Measurements from ENCODE around the gene ZNF385B. TPM values are rescaled to one million over a fixed set of nuclear protein-coding genes. Genes with fewer than 3 reads are reported as not detected.

The ZNF385B gene
- polyA plus RNA-seq, 3 donors from 2014 or later: not detected

- Mint-ChIP-seq H3K4me1 (no peaks in the 10 kb centered on the region), H3K27me3 (ENCODE audit: low read depth in 3 of 3) (no peaks in the 10 kb centered on the region), H3K36me3 (no peaks in the 10 kb centered on the region), H3K27ac (no peak overlapping the region), H3K4me3 (no peak overlapping the region), H3K9me3 (no peaks in the 10 kb centered on the region)
- no peak for DNase-seq
These were observed 265.4 kb downstream of the ZNF385B start for GRCh38 chr2:179596018-179596417.

- H3K9me3 Mint-ChIP-seq: no peaks in the 10 kb centered on the region
- H3K27me3 Mint-ChIP-seq (ENCODE audit: low read depth in 3 of 3): peaks cover 0 to 2% (median 0%) of the 10 kb centered on the region in 3 donors
- H3K4me1 Mint-ChIP-seq: no peaks in the 10 kb centered on the region
- no peak overlapping the region for H3K27ac Mint-ChIP-seq
- H3K4me3 Mint-ChIP-seq: no peak overlapping the region
- no peaks in the 10 kb centered on the region for H3K36me3 Mint-ChIP-seq
- no peak for DNase-seq
These were observed 266.1 kb downstream of the ZNF385B start for GRCh38 chr2:179595284-179595683.

- no peak overlapping the region for H3K4me3 Mint-ChIP-seq
- no peaks in the 10 kb centered on the region for H3K4me1 Mint-ChIP-seq
- peaks cover 0 to 2% (median 0%) of the 10 kb centered on the region in 3 donors for H3K27me3 Mint-ChIP-seq (ENCODE audit: low read depth in 3 of 3)
- no peak overlapping the region for H3K27ac Mint-ChIP-seq
- DNase-seq: no peak
- no peaks in the 10 kb centered on the region for H3K9me3 Mint-ChIP-seq
- no peaks in the 10 kb centered on the region for H3K36me3 Mint-ChIP-seq
These were observed 266.9 kb downstream of the ZNF385B start for GRCh38 chr2:179594268-179595112.

- peaks cover 0 to 3% (median 2%) of the 10 kb centered on the region in 3 donors for H3K27me3 Mint-ChIP-seq (ENCODE audit: low read depth in 3 of 3)
- no peak overlapping the region for H3K4me3 Mint-ChIP-seq
- DNase-seq: no peak
- peaks cover 0 to 2% (median 0%) of the 10 kb centered on the region in 6 donors for H3K9me3 Mint-ChIP-seq
- no peak overlapping the region for H3K27ac Mint-ChIP-seq
- H3K4me1 Mint-ChIP-seq: no peaks in the 10 kb centered on the region
- H3K36me3 Mint-ChIP-seq: no peaks in the 10 kb centered on the region
These were observed 268.1 kb downstream of the ZNF385B start for GRCh38 chr2:179593323-179593722.

GRCh38 chr2:179592167-179592936 lies 269.1 kb downstream of the ZNF385B start:
- no peaks in the 10 kb centered on the region for H3K36me3 Mint-ChIP-seq
- peaks cover 0 to 3% (median 0%) of the 10 kb centered on the region in 6 donors for H3K9me3 Mint-ChIP-seq
- H3K4me3 Mint-ChIP-seq: no peak overlapping the region
- no peak overlapping the region for H3K27ac Mint-ChIP-seq
- H3K4me1 Mint-ChIP-seq: no peaks in the 10 kb centered on the region
- no peak for DNase-seq
- H3K27me3 Mint-ChIP-seq (ENCODE audit: low read depth in 3 of 3): peaks cover 0 to 3% (median 2%) of the 10 kb centered on the region in 3 donors

- peaks cover 0 to 3% (median 0%) of the 10 kb centered on the region in 6 donors for H3K9me3 Mint-ChIP-seq
- no peak overlapping the region for H3K4me3 Mint-ChIP-seq
- H3K4me1 Mint-ChIP-seq: no peaks in the 10 kb centered on the region
- no peaks in the 10 kb centered on the region for H3K36me3 Mint-ChIP-seq
- DNase-seq: no peak
- no peak overlapping the region for H3K27ac Mint-ChIP-seq
- H3K27me3 Mint-ChIP-seq (ENCODE audit: low read depth in 3 of 3): peaks cover 0 to 3% (median 2%) of the 10 kb centered on the region in 3 donors
These were observed 269.7 kb downstream of the ZNF385B start for GRCh38 chr2:179591690-179592089.

GRCh38 chr2:179588486-179589145 lies 272.8 kb downstream of the ZNF385B start:
- DNase-seq: no peak
- H3K9me3 Mint-ChIP-seq: peaks cover 0 to 3% (median 0%) of the 10 kb centered on the region in 6 donors
- H3K27ac Mint-ChIP-seq: no peak overlapping the region
- peaks cover 0 to 3% (median 2%) of the 10 kb centered on the region in 3 donors for H3K27me3 Mint-ChIP-seq (ENCODE audit: low read depth in 3 of 3)
- H3K36me3 Mint-ChIP-seq: no peaks in the 10 kb centered on the region
- H3K4me1 Mint-ChIP-seq: no peaks in the 10 kb centered on the region
- H3K4me3 Mint-ChIP-seq: no peak overlapping the region

- H3K4me1 Mint-ChIP-seq: no peaks in the 10 kb centered on the region
- H3K9me3 Mint-ChIP-seq: peaks cover 0 to 3% (median 0%) of the 10 kb centered on the region in 6 donors
- no peak overlapping the region for H3K27ac Mint-ChIP-seq
- no peaks in the 10 kb centered on the region for H3K36me3 Mint-ChIP-seq
- no peak overlapping the region for H3K4me3 Mint-ChIP-seq
- no peak for DNase-seq
- peaks cover 0 to 3% (median 0%) of the 10 kb centered on the region in 3 donors for H3K27me3 Mint-ChIP-seq (ENCODE audit: low read depth in 3 of 3)
These were observed 276.7 kb downstream of the ZNF385B start for GRCh38 chr2:179584760-179585159.

- DNase-seq: no peak
- Mint-ChIP-seq H3K9me3 (no peaks in the 10 kb centered on the region), H3K36me3 (no peaks in the 10 kb centered on the region), H3K4me3 (no peak overlapping the region), H3K4me1 (no peaks in the 10 kb centered on the region), H3K27me3 (ENCODE audit: low read depth in 3 of 3) (no peaks in the 10 kb centered on the region), H3K27ac (no peak overlapping the region)
These were observed 279.8 kb downstream of the ZNF385B start for GRCh38 chr2:179581605-179582004.

GRCh38 chr2:179580378-179581146 lies 280.9 kb downstream of the ZNF385B start:
- no peaks in the 10 kb centered on the region for H3K4me1 Mint-ChIP-seq
- peaks cover 0 to 2% (median 0%) of the 10 kb centered on the region in 3 donors for H3K27me3 Mint-ChIP-seq (ENCODE audit: low read depth in 3 of 3)
- no peak overlapping the region for H3K4me3 Mint-ChIP-seq
- no peak overlapping the region for H3K27ac Mint-ChIP-seq
- DNase-seq: no peak
- H3K9me3 Mint-ChIP-seq: peaks cover 0 to 4% (median 0%) of the 10 kb centered on the region in 6 donors
- no peaks in the 10 kb centered on the region for H3K36me3 Mint-ChIP-seq

- H3K4me3 Mint-ChIP-seq: no peak overlapping the region
- H3K4me1 Mint-ChIP-seq: no peaks in the 10 kb centered on the region
- no peak for DNase-seq
- no peak overlapping the region for H3K27ac Mint-ChIP-seq
- H3K27me3 Mint-ChIP-seq (ENCODE audit: low read depth in 3 of 3): peaks cover 0 to 2% (median 0%) of the 10 kb centered on the region in 3 donors
- H3K36me3 Mint-ChIP-seq: no peaks in the 10 kb centered on the region
- H3K9me3 Mint-ChIP-seq: peaks cover 0 to 4% (median 0%) of the 10 kb centered on the region in 6 donors
These were observed 281.6 kb downstream of the ZNF385B start for GRCh38 chr2:179579800-179580199.

GRCh38 chr2:179578171-179578916 lies 283.1 kb downstream of the ZNF385B start:
- no peak overlapping the region for H3K27ac Mint-ChIP-seq

More at GRCh38 chr2:179578171-179578916, 283.1 kb downstream of the ZNF385B start:
- peaks cover 0 to 2% (median 0%) of the 10 kb centered on the region in 3 donors for H3K27me3 Mint-ChIP-seq (ENCODE audit: low read depth in 3 of 3)
- no peak for DNase-seq
- H3K36me3 Mint-ChIP-seq: no peaks in the 10 kb centered on the region
- H3K4me1 Mint-ChIP-seq: no peaks in the 10 kb centered on the region
- no peak overlapping the region for H3K4me3 Mint-ChIP-seq
- H3K9me3 Mint-ChIP-seq: peaks cover 0 to 4% (median 2%) of the 10 kb centered on the region in 6 donors

Measured in immature natural killer cell (primary cell).